HG03097 (cell line): ENCODE measurements around the gene DOP1B.
"Not testable (repeated sequence)": the region's sequence is repeated elsewhere in the genome, so short reads cannot be mapped to it uniquely, and the experiment has no call there.

Experiments used
- ATAC-seq: cut with Tn5 transposase; IDR thresholded peaks from one replicate; pipeline ENCODE4 v1.9.1; 2021; ENCODE audit not compliant: unreplicated experiment, low FRiP score

DOP1B gene, protein sequence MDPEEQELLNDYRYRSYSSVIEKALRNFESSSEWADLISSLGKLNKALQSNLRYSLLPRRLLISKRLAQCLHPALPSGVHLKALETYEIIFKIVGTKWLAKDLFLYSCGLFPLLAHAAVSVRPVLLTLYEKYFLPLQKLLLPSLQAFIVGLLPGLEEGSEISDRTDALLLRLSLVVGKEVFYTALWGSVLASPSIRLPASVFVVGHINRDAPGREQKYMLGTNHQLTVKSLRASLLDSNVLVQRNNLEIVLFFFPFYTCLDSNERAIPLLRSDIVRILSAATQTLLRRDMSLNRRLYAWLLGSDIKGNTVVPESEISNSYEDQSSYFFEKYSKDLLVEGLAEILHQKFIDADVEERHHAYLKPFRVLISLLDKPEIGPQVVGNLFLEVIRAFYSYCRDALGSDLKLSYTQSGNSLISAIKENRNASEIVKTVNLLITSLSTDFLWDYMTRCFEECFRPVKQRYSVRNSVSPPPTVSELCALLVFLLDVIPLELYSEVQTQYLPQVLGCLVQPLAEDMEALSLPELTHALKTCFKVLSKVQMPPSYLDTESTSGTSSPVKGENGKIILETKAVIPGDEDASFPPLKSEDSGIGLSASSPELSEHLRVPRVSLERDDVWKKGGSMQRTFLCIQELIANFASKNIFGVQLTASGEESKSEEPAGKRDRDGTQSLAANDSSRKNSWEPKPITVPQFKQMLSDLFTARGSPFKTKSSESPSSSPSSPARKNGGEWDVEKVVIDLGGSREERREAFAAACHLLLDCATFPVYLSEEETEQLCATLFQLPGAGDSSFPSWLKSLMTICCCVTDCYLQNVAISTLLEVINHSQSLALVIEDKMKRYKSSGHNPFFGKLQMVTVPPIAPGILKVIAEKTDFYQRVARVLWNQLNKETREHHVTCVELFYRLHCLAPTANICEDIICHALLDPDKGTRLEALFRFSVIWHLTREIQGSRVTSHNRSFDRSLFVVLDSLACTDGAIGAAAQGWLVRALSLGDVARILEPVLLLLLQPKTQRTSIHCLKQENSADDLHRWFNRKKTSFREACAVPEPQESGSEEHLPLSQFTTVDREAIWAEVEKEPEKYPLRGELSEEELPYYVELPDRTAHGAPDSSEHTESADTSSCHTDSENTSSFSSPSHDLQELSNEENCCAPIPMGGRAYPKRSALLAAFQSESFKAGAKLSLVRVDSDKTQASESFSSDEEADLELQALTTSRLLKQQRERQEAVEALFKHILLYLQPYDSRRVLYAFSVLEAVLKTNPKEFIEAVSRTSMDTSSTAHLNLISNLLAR (N-terminal part only)

DNA sequence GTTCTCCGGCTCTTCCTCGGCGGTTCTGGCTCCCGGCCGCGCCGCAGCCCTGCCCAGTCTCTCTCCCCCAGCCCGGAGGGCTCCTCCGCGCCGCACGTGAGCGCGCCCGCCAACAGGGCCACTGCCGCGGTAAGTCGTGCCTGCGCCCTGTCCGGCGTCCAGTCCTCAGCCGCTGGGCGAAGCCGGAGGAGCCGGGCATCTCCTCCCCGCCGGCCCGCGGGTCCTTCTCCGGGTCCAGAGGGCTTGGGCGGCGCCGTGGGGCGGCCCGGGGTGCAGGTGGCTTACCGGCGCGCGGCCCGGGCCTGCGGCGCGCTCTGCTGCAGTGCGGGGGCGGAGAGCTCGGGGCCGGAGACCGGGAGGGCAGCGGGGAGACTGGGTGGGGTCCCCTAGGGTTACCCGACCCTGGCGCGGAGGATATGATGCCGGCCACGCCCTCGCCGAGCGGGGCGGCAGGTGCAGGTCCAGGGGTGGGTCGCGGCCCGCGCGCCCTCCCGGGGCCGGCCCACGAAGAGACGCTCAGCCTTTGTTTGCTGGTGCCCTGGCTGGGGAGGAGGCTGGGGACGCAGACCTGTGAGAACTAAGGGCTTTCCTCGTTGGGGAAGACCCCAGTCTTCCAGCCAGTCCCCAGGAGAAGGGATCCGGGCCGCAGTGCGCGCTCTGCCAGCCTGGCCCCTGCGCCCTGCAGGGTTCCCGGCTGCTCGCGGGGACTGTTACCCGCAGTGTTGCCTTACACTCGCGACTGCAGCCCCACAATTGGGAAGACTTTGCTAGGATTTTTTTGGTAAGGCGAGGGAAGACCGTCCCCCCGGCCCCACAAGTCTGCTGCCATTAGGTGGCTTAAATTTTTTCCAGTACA lies at the start of gene DOP1B:
DOP1B (plus strand) TSS at position 10 of the 856 bp plus-strand sequence. CDS start 7,910 bp downstream, outside the sequence.
- peak; percentile 10 for ATAC-seq

DNA sequence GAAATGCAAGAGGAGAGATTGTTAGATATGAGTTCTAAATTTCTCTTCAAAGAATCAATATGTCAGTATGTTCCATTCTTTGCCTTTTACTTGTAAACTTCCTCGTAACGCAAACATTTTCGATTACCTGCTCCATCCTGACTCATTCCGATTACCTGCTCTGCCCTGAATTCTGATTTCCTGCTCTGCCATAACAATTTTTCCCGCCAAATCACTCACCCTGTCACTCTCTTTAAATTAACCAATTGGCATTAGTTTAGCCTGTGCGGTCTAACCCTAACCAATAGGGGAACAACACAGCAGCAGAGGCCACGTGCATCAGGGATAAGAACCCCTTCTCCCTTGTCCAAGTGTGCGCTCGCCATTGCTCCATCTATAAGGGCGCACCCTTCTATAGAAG lies 46.8 kb upstream of the DOP1B start:
- ATAC-seq, result no peak

DNA sequence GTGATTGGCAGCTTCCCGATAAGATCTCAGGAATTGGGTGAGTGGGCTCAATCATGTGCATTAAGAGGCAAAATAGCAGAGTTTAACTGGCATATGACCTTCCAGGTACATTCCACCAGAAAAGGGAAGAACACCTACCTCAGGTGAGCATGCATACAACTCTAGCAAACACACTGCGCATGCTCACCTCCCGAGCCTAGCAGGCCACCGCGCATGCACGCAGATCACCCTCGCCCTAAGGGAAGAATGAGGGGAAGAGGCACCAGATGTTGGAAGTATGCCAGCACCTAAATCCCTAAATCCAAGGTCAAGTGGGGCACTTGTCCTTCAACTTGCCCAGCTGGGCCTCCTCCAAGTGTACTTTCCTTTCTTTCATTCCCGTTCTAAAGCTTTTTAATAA lies 45.4 kb upstream of the DOP1B start:
- no peak for ATAC-seq

GRCh38 chr21:36113647-36114428 lies 42.8 kb upstream of the DOP1B start:
- no peak for ATAC-seq

DNA sequence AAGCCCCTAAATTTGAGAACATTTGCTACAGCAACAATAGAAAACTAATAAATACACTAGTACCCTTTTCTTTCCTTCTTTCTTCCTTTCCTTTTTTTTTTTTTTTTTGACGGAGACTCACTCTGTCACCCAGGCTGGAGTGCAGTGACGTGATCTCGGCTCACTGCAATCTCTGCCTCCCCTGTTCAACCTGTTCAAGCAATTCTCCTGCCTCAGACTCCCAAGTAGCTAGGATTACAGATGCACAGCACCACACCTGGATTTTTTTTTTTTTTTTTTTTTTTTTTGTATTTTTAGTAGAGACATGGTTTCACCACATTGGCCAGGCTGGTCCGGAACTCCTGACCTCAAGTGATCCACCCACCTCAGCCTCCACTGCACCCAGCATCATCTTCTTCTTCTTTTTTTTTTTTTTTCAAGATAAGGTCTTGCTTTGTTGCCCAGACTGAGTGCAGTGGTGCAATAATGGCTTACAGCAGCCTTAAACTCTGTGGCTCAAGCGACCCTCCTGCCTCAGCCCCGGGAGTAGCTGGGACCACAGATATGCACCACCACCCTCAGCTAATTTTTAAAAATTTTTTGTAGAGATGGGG lies 41.4 kb upstream of the DOP1B start:
- ATAC-seq, result no peak

DNA sequence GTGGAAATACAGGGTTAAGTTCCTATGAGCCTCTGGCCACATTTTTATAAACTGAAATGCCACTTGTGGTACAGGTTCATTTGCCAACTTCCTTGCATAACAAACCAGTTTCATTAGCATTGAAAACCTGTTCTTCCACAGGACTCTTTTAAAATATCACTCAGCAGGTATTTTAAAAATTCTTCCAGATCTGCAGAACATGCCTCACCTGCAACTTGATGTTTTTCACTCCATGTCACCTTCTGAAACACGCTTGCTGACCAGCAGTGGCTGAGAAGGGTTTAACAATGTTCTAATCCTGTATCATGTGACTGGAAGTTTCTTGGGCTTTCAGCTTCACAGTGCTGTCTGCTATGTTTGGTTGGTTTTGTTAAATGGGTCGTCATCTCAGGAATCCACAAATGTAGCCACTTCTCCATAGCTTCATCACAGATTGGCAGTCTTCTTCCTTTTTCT lies 39.3 kb upstream of the DOP1B start:
- ATAC-seq, result no peak

GRCh38 chr21:36120304-36120888 lies 36.2 kb upstream of the DOP1B start:
- no peak for ATAC-seq

DNA sequence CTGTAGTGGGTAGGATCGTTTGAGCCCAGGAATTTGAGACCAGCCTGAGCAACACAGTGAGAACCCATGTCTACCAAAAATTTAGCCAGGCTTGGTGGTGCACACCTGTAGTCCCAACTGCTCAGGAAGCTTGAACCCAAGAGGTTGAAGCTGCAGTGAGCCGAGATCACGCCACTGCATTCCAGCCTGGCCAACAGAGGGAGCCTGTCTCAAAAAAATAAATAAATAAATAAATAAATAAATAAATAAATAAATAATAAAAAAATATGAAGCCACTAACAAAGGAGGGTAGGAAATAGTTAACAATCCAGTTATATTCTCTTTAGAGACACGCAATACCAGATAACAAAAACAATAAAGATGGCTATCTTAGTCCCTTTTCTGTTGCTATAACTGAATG lies 33.6 kb upstream of the DOP1B start:
- no peak for ATAC-seq

DNA sequence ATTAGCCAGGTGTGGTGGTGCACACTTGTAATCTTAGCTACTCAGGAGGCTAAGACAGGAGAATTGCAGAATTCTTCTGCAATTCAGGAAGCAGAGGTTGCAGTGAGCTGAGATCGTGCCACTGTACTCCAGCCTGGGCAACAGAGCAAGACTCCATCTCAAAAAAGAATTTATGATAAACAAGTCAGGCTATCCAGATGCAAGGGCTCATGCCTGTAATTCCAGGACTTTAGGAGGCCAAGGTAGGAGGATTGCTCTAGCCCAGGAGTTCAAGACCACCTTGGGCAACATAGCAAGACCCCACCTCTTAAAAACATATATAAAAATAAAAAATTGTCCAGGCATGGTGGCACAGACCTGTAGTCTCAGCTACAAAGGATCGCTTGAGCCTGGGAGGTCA lies 32.2 kb upstream of the DOP1B start:
- no peak for ATAC-seq

GRCh38 chr21:36125512-36126207 lies 31.0 kb upstream of the DOP1B start:
- no peak for ATAC-seq

GRCh38 chr21:36126208-36126565 lies 30.4 kb upstream of the DOP1B start:
- ATAC-seq, result no peak

- ATAC-seq, result no peak
Measured at GRCh38 chr21:36126621-36127110, 30.0 kb upstream of the DOP1B start.

DNA sequence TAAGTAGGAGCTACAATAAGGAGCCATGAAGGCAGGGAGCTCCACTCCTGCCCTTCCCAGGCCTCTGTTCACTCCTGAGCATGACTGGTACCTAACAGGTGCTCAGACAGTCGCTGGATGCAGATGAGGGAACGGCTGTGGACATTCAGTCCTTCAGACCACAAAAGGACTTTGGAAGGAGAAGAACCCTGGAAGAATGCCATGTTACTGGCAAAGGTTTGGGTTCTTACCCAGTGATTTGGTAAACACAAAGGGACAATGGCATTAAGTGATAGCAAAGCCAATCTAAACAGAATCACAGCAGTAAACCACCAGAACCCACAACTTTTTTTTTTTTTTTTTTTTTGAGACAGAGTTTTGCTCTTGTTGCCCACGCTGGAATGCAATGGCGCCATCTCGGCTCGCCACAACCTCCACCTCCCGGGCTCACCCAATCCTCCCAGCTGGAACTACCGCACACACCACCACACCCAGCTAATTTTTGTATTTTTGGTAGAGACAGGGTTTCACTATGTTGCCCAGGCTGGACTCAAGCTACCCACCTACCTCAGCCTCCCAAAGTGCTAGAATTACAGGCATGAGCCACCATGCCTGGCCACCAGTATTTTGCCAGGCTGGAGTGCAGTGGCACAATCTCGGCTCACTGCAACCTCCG lies 29.2 kb upstream of the DOP1B start:
- no peak for ATAC-seq

DNA sequence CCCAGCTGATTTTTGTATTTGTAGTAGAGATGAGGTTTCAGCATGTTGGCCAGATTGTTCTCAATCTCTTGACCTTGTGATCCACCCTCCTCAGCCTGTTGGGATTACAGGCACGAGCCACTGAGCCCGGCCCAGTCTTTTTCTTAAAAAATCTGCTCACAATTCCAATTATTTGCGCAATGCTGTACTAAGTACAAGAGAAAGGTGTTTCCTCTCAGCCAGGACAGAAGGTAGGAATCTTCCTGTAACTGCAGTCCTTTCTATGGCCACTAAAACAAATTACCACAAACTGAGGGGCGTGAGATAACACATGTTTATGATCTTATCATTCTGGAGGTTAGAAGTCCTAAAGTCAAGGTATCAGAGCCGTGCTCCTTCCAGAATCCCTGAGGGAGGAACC lies 28.6 kb upstream of the DOP1B start:
- ATAC-seq, result no peak

GRCh38 chr21:36129219-36129618 lies 27.4 kb upstream of the DOP1B start:
- no peak for ATAC-seq

- not testable (repeated sequence) for ATAC-seq
Measured at GRCh38 chr21:36130414-36130762, 26.2 kb upstream of the DOP1B start.

DNA sequence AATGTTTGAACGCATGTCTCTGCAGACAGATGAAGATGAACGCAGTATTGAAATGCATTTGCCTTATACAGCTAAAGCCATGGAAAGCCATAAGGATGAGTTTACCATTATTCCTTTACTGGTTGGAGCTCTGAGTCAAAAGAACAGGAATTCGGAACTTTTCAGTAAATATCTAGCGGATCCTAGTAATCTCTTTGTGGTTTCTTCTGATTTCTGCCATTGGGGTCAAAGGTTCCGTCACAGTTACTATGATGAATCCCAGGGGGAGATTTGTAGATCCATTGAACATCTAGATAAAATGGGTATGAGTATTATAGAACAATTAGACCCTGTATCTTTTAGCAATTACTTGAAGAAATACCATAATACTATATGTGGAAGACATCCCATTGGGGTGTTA lies 25.8 kb upstream of the DOP1B start:
- not testable (repeated sequence) for ATAC-seq
